HG03460 (cell line): ENCODE measurements around the gene STYK1.

Source experiments
- ATAC-seq: cut with Tn5 transposase; IDR thresholded peaks from one replicate; pipeline ENCODE4 v1.9.1; 2021; ENCODE audit not compliant: unreplicated experiment

The STYK1 gene, protein sequence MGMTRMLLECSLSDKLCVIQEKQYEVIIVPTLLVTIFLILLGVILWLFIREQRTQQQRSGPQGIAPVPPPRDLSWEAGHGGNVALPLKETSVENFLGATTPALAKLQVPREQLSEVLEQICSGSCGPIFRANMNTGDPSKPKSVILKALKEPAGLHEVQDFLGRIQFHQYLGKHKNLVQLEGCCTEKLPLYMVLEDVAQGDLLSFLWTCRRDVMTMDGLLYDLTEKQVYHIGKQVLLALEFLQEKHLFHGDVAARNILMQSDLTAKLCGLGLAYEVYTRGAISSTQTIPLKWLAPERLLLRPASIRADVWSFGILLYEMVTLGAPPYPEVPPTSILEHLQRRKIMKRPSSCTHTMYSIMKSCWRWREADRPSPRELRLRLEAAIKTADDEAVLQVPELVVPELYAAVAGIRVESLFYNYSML

DNA sequence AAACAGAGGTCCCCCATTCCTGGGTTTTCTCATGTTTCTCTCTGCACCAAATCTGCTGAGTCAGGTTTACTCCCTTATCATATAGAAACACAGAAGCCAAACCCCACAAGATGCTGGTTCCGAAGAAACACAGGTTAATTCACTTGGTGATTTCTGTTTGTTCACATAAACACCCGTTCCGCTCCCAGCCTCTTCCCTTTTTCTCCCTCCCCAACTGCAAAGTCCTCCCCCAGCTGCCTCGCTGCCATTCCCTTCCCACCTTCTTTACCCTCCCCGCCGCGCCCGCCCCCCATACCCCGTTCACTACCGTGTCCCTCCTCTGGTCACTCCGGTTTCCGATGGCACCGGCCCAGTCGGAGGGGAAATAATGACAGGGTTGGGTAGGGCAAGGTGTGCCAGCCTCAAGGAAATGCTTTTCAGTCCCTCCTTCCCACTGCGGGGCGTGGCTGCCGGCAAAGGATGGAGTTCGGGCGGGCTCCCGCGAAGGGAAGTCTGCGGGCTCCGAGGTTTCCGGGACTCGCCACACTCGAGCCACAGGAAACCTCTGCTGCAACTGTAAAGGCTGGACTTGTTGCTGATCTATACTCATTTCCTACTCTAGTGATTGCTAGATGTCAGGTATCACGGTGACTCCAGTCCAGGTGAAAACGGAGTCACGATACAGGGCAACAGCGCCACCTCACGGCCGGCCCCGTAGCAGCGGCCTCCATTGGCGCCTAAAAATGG is at the start of gene STYK1:
STYK1 (minus strand) TSS at position 394 of the 726 bp plus-strand sequence. CDS start 39,434 bp downstream, outside the sequence.
- no peak for ATAC-seq

DNA sequence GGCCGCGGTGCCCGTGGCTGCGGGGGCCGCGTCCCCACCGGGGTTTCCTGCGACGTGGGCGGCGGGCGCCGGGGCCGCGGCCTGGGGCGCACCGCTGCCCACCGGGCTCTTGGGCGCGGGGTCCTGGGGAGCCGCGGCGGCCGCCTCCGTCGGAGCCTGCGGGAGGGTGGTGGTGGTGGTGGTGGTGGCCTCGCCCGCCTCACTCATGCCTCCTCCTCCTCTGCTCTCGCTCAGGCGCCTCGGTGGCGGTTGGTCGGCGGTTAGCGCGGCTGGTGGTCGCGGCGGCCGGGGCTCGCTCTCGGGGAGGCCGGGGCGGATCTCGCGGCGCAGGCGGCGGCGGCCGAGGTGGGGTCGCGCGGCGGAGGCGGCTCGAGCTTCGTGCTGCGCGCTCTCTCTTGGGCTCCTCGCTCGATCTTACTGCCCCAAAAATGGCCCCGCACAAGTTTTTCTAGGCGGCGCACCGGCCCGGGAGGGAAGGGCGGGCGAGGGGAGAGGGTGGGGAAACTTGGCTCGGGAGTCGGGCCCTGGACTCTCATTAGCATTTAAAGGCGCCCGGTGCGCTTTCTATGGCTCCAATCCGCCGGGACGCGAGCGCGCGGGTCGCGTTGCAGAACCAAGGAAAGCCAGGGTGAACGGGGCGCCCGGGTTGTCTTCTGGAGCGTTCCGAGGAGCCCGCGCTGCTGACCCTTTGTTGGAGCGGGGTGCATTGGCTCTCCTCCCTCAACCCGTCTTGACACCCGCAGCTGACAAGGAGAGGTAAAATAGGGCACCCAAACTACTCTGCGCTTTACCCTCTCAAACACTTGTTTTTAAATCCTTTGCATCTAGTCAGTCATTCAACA is 49.3 kb upstream of the STYK1 start, which contains the start of gene YBX3:
YBX3 (minus strand) TSS at position 419 of the 842 bp plus-strand sequence; CDS start at position 207, 212 bp downstream.
- ATAC-seq, result peak; percentile 41

GRCh38 chr12:10722502-10722904 is 48.7 kb upstream of the STYK1 start:
- ATAC-seq, result peak; percentile 43

DNA sequence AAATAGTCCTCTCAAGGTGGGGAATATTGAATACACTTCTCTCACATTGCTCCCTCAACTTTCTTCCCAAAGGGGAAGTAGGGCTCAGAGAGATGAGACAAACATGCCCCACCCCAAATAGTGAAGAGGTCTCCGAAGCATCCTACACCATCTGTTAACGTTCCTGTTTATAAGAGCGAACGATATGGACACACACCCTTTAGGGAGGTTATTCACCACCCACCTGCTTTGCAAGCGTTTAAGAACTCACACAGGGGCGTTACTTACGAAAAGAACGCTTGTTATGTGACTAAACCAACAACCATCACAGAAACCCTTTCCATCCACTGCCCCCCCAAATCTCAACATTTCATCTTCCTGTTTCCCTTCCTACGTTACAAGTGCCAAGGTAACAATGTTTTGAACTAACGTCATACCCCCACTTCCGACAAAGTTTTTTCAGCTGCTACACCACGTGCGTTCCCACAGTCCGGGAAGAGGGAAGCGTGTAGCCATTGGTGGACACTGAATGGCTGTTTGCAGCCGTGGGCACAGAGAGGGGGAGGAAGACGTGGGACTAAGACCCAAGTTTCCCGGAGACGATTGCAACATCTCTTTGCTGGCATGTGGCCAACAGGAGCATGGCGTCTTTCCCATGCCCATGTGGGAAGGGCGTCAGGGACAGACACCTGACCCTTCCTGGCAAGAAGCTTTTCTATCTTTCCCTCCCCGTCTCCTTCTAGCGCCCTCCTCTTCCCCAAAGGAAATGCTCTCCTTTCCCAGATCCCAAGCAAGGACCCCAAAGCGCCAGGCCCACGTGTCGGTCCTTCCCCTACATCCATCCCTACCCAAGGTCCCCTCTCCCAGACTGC is 48.0 kb upstream of the STYK1 start:
- peak; percentile 35 for ATAC-seq

- no peak for ATAC-seq
Observed at GRCh38 chr12:10720974-10721650, 47.3 kb upstream of the STYK1 start.

- no peak for ATAC-seq
Observed at GRCh38 chr12:10719482-10719881, 45.6 kb upstream of the STYK1 start.

GRCh38 chr12:10718279-10718821 is 44.5 kb upstream of the STYK1 start:
- ATAC-seq, result no peak

GRCh38 chr12:10717410-10717809 is 43.6 kb upstream of the STYK1 start:
- ATAC-seq, result no peak

GRCh38 chr12:10716704-10717315 is 43.0 kb upstream of the STYK1 start:
- ATAC-seq, result no peak

GRCh38 chr12:10716277-10716676 is 42.4 kb upstream of the STYK1 start:
- no peak for ATAC-seq

GRCh38 chr12:10715491-10715890 is 41.6 kb upstream of the STYK1 start:
- no peak for ATAC-seq

DNA sequence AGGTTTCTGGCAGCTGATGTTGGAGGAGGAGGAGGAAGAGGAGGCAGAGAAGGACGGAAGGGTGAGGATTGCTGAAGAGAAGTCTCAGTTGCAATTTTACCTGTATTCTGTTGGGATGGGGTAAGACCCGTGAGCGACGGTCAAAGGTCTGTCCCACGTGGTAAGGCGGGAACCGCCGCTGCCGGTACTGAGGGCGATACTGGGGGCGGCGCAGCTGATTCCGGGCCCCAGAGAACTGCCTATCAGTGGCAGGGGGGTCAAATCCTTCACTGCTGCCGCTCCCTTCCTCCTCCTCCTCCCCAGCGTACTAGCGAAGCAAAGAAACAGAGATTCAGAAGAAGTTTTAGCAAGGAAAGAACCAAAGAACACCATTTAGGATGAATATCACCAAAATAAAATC is 36.0 kb upstream of the STYK1 start:
- no peak for ATAC-seq

- ATAC-seq, result no peak
Observed at GRCh38 chr12:10708862-10709261, 35.0 kb upstream of the STYK1 start.

DNA sequence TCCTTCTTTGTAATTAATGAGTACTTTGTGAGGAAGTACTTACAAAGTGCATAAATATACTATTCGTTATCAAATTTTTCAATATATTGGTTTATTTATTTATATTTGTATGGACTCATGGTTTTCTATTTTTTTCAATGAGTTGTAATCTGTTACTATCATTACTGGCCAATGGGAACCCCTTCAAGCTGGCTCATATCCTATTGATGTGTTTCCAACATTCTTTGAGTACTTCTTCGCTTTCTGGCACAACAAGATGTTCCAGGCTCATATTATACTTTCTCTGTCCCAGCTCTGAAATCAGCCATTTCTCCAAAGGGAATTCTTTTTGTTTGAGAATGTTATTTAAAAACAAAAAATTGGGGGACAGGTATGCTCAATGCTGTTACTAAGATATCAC is 31.8 kb upstream of the STYK1 start:
- no peak for ATAC-seq

DNA sequence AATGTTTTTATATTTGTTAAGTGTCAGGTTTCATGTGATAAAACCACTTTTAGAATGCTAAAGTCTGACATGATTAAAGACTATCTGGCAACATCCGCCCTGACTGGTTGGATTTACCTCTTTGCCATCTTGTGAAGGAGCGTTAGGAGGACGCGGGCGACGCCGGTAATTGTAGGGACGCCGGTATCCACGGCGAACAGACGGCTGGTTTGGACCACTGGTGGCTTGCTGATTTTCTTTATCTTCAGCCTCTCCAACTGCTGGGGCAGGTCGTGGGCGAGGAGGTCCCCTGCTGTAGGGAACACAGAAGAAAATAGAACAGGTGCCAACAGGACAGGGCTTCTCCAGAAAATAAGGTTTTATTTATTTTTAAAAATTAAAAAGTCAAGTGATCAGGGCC is 28.0 kb upstream of the STYK1 start:
- no peak for ATAC-seq

GRCh38 chr12:10701131-10701681 is 27.4 kb upstream of the STYK1 start:
- peak; percentile 80 for ATAC-seq

GRCh38 chr12:10700581-10700980 is 26.7 kb upstream of the STYK1 start:
- ATAC-seq, result no peak

DNA sequence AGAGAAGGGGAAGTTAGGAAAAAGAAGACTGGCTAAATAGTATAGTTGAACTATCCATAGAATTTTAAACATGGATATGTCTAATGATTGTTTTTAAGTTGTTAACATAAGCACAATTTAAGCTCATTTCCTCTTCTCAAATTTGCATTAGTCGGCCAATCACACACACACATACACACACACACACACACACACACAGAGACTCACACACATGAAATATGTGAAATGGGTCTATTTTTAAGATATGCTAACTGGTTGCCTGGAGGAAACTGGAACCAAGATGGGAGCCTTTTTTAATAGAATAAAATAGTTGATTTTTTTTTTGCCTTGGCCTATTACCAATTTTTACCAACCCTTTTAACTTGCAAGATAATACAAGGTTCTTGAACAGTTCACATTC is 24.0 kb upstream of the STYK1 start:
- no peak for ATAC-seq

GRCh38 chr12:10697156-10697555 is 23.3 kb upstream of the STYK1 start:
- ATAC-seq, result no peak
